KMS-11 (cell line): ENCODE results near the gene PAMR1.
A peak's percentile ranks its signal among the peaks of the same experiment; 100 is the strongest.

ENCODE experiments used
- H2AFZ ChIP-seq: fragments of 200-600 bp; sonication (generic); 2 replicates; pipeline ENCODE4 v1.6.1; 2016; ENCODE audit warnings: antibody characterized with exemption, mixed run types, low read depth
- H3K27ac ChIP-seq: fragments of 200-600 bp; sonication (generic); 2 replicates; pipeline ENCODE4 v1.6.1; 2016; ENCODE audit warnings: mild to moderate bottlenecking, mixed run types
- H3K27me3 ChIP-seq: fragments of 200-600 bp; sonication (generic); 2 replicates; pipeline ENCODE4 v1.6.1; 2017; ENCODE audit warnings: mild to moderate bottlenecking, low read depth, mixed run types, moderate library complexity; ENCODE audit not compliant: insufficient read depth
- H3K36me3 ChIP-seq: fragments of 200-600 bp; sonication (generic); 2 replicates; pipeline ENCODE4 v1.6.1; 2017; ENCODE audit warnings: mild to moderate bottlenecking, mixed run types; ENCODE audit not compliant: insufficient read depth
- H3K4me1 ChIP-seq: fragments of 200-600 bp; sonication (generic); 2 replicates; pipeline ENCODE4 v1.6.1; 2016; ENCODE audit warnings: mild to moderate bottlenecking, low read depth, mixed run types; ENCODE audit not compliant: poor library complexity, severe bottlenecking
- H3K4me2 ChIP-seq: fragments of 200-600 bp; sonication (generic); 2 replicates; pipeline ENCODE4 v1.7.0; 2016; ENCODE audit warnings: mild to moderate bottlenecking, mixed run types
- H3K4me3 ChIP-seq: fragments of 200-600 bp; sonication (generic); IDR thresholded peaks from 2 replicates; pipeline ENCODE4 v1.6.1; 2017; ENCODE audit warnings: low read depth, low read length, mixed read lengths; ENCODE audit not compliant: insufficient read depth
- H3K79me2 ChIP-seq: fragments of 200-600 bp; sonication (generic); 2 replicates; pipeline ENCODE4 v1.6.1; 2016; ENCODE audit warnings: low read depth, mixed run types; ENCODE audit not compliant: insufficient read depth
- H3K9ac ChIP-seq: fragments of 200-600 bp; sonication (generic); 2 replicates; pipeline ENCODE4 v1.6.1; 2016; ENCODE audit warnings: mild to moderate bottlenecking, mixed run types
- H4K20me1 ChIP-seq: fragments of 200-600 bp; sonication (generic); 2 replicates; pipeline ENCODE4 v1.6.1; 2016; ENCODE audit warnings: mild to moderate bottlenecking, mixed run types; ENCODE audit not compliant: insufficient read depth
- TF ChIP-seq, protein P1 (sequence below): fragments of 200-600 bp; sonication (generic); conservative IDR thresholded peaks from 2 replicates; pipeline ENCODE4 v1.6.1; 2017; ENCODE audit warnings: low read depth, mild to moderate bottlenecking, antibody characterized with exemption, low read length, moderate library complexity, mixed read lengths

PAMR1 gene

DNA sequence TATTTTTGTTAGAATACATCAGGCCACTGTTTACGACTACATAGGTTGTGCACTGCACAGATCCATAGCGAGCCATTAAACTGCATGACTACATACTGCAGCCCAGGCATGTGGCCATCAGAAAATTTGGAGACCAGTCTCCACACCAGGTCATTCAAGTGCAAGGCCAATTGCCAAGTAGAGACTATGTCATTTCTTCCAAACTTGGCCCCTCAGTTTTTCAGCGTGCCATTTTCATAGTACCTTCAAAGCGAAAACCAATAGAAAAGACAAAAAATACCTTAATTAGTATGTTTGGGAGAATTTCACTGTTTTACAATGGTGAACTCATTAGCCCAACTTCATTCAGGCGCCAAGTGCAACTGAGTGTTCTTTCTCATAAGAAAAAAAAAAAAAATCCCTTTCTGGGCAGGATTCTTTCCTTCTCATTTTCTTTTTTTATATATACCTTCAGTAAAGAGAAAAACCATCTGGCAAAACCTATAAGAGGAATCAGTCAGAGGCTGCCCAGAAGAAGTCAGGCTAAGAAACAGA lies 30.4 kb downstream of the PAMR1 start:
- H3K9ac ChIP-seq = no peak overlapping the region
- H4K20me1 ChIP-seq = no peaks in the 10 kb centered on the region
- TF ChIP-seq, protein P1, sequence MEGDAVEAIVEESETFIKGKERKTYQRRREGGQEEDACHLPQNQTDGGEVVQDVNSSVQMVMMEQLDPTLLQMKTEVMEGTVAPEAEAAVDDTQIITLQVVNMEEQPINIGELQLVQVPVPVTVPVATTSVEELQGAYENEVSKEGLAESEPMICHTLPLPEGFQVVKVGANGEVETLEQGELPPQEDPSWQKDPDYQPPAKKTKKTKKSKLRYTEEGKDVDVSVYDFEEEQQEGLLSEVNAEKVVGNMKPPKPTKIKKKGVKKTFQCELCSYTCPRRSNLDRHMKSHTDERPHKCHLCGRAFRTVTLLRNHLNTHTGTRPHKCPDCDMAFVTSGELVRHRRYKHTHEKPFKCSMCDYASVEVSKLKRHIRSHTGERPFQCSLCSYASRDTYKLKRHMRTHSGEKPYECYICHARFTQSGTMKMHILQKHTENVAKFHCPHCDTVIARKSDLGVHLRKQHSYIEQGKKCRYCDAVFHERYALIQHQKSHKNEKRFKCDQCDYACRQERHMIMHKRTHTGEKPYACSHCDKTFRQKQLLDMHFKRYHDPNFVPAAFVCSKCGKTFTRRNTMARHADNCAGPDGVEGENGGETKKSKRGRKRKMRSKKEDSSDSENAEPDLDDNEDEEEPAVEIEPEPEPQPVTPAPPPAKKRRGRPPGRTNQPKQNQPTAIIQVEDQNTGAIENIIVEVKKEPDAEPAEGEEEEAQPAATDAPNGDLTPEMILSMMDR = no peak
- no peaks in the 10 kb centered on the region for H3K36me3 ChIP-seq
- H3K4me3 ChIP-seq = no peak overlapping the region
- H3K4me2 ChIP-seq = no peak overlapping the region
- H3K4me1 ChIP-seq = no peaks in the 10 kb centered on the region
- no peaks in the 10 kb centered on the region for H3K27me3 ChIP-seq
- H3K79me2 ChIP-seq = no peaks in the 10 kb centered on the region
- no peak overlapping the region for H3K27ac ChIP-seq
- H2AFZ ChIP-seq = no peak overlapping the region

- Histone ChIP-seq H3K27ac (no peak overlapping the region), H3K4me3 (no peak overlapping the region), H3K4me2 (no peak overlapping the region), H3K79me2 (no peaks in the 10 kb centered on the region), H2AFZ (no peak overlapping the region), H3K9ac (no peak overlapping the region), H3K4me1 (no peaks in the 10 kb centered on the region), H3K36me3 (no peaks in the 10 kb centered on the region), H4K20me1 (no peaks in the 10 kb centered on the region), H3K27me3 (no peaks in the 10 kb centered on the region; the same call in 1 of the 2 replicates)
- TF ChIP-seq, protein P1 = no peak
These were observed 34.1 kb downstream of the PAMR1 start for GRCh38 chr11:35491231-35491871.

DNA sequence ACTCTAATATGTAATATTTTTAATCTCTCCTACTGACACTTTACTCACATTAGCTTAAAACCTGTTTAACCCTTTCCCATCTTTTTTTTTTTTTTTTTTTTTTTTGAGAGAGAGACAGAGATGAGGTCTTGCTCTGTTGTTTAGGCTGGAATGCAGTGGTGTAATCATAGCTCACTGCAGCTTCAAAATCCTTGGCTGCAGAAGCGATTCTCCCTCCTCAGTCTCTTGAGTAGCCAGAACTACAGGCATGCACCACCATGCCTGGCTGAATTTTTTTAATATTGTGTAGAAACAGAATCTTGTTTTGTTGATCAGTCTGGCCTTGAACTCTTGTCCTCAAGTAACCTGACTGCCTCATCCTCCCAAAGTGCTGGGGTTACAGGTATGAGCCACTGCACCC lies 37.3 kb downstream of the PAMR1 start:
- no peaks in the 10 kb centered on the region; the same call in 1 of the 2 replicates for H3K27me3 ChIP-seq
- no peak overlapping the region for H3K4me2 ChIP-seq
- no peaks in the 10 kb centered on the region for H3K36me3 ChIP-seq
- H2AFZ ChIP-seq = no peak overlapping the region
- H3K79me2 ChIP-seq = no peaks in the 10 kb centered on the region
- H3K4me1 ChIP-seq = no peaks in the 10 kb centered on the region
- no peak overlapping the region for H3K4me3 ChIP-seq
- TF ChIP-seq, protein P1 = no peak
- H3K27ac ChIP-seq = no peak overlapping the region
- H4K20me1 ChIP-seq = no peaks in the 10 kb centered on the region
- H3K9ac ChIP-seq = no peak overlapping the region

DNA sequence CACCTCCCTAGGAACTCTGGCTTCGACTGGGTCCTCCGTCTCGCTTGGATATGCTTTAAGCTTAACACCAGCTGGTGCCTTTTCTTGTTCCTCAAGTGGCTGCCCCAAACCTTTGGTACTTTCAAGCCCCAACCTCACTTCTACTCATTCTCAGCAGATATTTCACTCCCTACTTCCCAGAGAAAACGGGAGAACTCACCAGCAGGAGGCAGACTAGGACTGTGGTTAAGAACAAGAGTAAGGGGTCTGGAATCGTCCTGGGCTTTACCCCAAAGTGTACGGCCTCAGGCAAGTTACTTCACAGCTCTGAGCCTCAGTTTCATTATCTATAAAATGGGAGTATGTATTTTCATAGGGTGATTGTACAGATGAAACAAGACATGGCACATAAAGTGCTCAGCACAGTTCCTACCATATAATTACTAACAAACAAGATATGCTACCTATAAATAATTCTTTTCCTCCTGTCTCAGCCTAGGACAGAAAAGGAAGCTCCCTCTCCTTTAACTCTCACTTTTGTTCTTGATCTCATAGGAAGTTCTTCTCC lies 37.8 kb downstream of the PAMR1 start:
- no peak overlapping the region for H3K4me3 ChIP-seq
- no peaks in the 10 kb centered on the region for H4K20me1 ChIP-seq
- TF ChIP-seq, protein P1 = peak; percentile 63
- no peaks in the 10 kb centered on the region for H3K4me1 ChIP-seq
- H3K36me3 ChIP-seq = no peaks in the 10 kb centered on the region
- no peaks in the 10 kb centered on the region for H3K79me2 ChIP-seq
- H3K27me3 ChIP-seq = no peaks in the 10 kb centered on the region; the same call in 1 of the 2 replicates
- no peak overlapping the region for H3K4me2 ChIP-seq
- no peak overlapping the region for H3K9ac ChIP-seq
- no peak overlapping the region for H3K27ac ChIP-seq
- H2AFZ ChIP-seq = no peak overlapping the region
